ENCODE measurements around the gene CERS6.

The CERS6 gene

GRCh38 chr2:168734199-168734760 is 278.2 kb downstream of the CERS6 start:
- H3K27me3 ChIP-seq (replicated peaks; ENCODE audit: control insufficient read depth, insufficient read depth, low read length): no peaks in the 10 kb centered on the region
- DNase-seq (ENCODE audit: low read depth): no peak
- H3K9ac ChIP-seq (ENCODE audit: low read length): no peak overlapping the region
- no peaks in the 10 kb centered on the region for H3K4me1 ChIP-seq (ENCODE audit: control insufficient read depth, insufficient read depth, low read length)
- no peaks in the 10 kb centered on the region for H3K36me3 ChIP-seq (ENCODE audit: control insufficient read depth, insufficient read depth, low read length, severe bottlenecking)
- no peaks in the 10 kb centered on the region for H3K9me3 ChIP-seq (ENCODE audit: control insufficient read depth, low read length)
- no peak overlapping the region for H3K4me3 ChIP-seq (ENCODE audit: low read length)

GRCh38 chr2:168736649-168737445 is 280.8 kb downstream of the CERS6 start:
- no peaks in the 10 kb centered on the region for H3K4me1 ChIP-seq (ENCODE audit: control insufficient read depth, insufficient read depth, low read length)
- no peaks in the 10 kb centered on the region for H3K36me3 ChIP-seq (ENCODE audit: control insufficient read depth, insufficient read depth, low read length, severe bottlenecking)
- no peaks in the 10 kb centered on the region for H3K9me3 ChIP-seq (ENCODE audit: control insufficient read depth, low read length)
- no peaks in the 10 kb centered on the region for H3K27me3 ChIP-seq (replicated peaks; ENCODE audit: control insufficient read depth, insufficient read depth, low read length)
- H3K4me3 ChIP-seq (ENCODE audit: low read length): no peak overlapping the region
- no peak for DNase-seq (ENCODE audit: low read depth)
- no peak overlapping the region for H3K9ac ChIP-seq (ENCODE audit: low read length)

GRCh38 chr2:168738062-168738461 is 282.0 kb downstream of the CERS6 start:
- Histone ChIP-seq H3K4me1 (ENCODE audit: control insufficient read depth, insufficient read depth, low read length) (no peaks in the 10 kb centered on the region), H3K9ac (ENCODE audit: low read length) (no peak overlapping the region), H3K36me3 (ENCODE audit: control insufficient read depth, insufficient read depth, low read length, severe bottlenecking) (no peaks in the 10 kb centered on the region), H3K4me3 (ENCODE audit: low read length) (no peak overlapping the region), H3K27me3 (replicated peaks; ENCODE audit: control insufficient read depth, insufficient read depth, low read length) (no peaks in the 10 kb centered on the region), H3K9me3 (ENCODE audit: control insufficient read depth, low read length) (no peaks in the 10 kb centered on the region)
- DNase-seq (ENCODE audit: low read depth): no peak

GRCh38 chr2:168740360-168740759 is 284.3 kb downstream of the CERS6 start:
- Histone ChIP-seq H3K9ac (ENCODE audit: low read length) (no peak overlapping the region), H3K4me1 (ENCODE audit: control insufficient read depth, insufficient read depth, low read length) (no peaks in the 10 kb centered on the region), H3K36me3 (ENCODE audit: control insufficient read depth, insufficient read depth, low read length, severe bottlenecking) (no peaks in the 10 kb centered on the region), H3K27me3 (replicated peaks; ENCODE audit: control insufficient read depth, insufficient read depth, low read length) (no peaks in the 10 kb centered on the region), H3K4me3 (ENCODE audit: low read length) (no peak overlapping the region), H3K9me3 (ENCODE audit: control insufficient read depth, low read length) (no peaks in the 10 kb centered on the region)
- no peak for DNase-seq (ENCODE audit: low read depth)

GRCh38 chr2:168740788-168741187 is 284.7 kb downstream of the CERS6 start:
- H3K9ac ChIP-seq (ENCODE audit: low read length): no peak overlapping the region
- no peak overlapping the region for H3K4me3 ChIP-seq (ENCODE audit: low read length)
- no peaks in the 10 kb centered on the region for H3K9me3 ChIP-seq (ENCODE audit: control insufficient read depth, low read length)
- no peaks in the 10 kb centered on the region for H3K36me3 ChIP-seq (ENCODE audit: control insufficient read depth, insufficient read depth, low read length, severe bottlenecking)
- no peaks in the 10 kb centered on the region for H3K27me3 ChIP-seq (replicated peaks; ENCODE audit: control insufficient read depth, insufficient read depth, low read length)
- H3K4me1 ChIP-seq (ENCODE audit: control insufficient read depth, insufficient read depth, low read length): no peaks in the 10 kb centered on the region
- DNase-seq (ENCODE audit: low read depth): no peak

GRCh38 chr2:168742258-168742932 is 286.3 kb downstream of the CERS6 start:
- Histone ChIP-seq H3K27me3 (replicated peaks; ENCODE audit: control insufficient read depth, insufficient read depth, low read length) (no peaks in the 10 kb centered on the region), H3K36me3 (ENCODE audit: control insufficient read depth, insufficient read depth, low read length, severe bottlenecking) (no peaks in the 10 kb centered on the region), H3K4me1 (ENCODE audit: control insufficient read depth, insufficient read depth, low read length) (no peaks in the 10 kb centered on the region), H3K9me3 (ENCODE audit: control insufficient read depth, low read length) (no peaks in the 10 kb centered on the region), H3K4me3 (ENCODE audit: low read length) (no peak overlapping the region), H3K9ac (ENCODE audit: low read length) (no peak overlapping the region)
- DNase-seq (ENCODE audit: low read depth): no peak

- Histone ChIP-seq H3K9ac (ENCODE audit: low read length) (no peak overlapping the region), H3K36me3 (ENCODE audit: control insufficient read depth, insufficient read depth, low read length, severe bottlenecking) (no peaks in the 10 kb centered on the region), H3K9me3 (ENCODE audit: control insufficient read depth, low read length) (no peaks in the 10 kb centered on the region), H3K4me3 (ENCODE audit: low read length) (no peak overlapping the region), H3K27me3 (replicated peaks; ENCODE audit: control insufficient read depth, insufficient read depth, low read length) (no peaks in the 10 kb centered on the region), H3K4me1 (ENCODE audit: control insufficient read depth, insufficient read depth, low read length) (no peaks in the 10 kb centered on the region)
- DNase-seq (ENCODE audit: low read depth): no peak
Measured at GRCh38 chr2:168744844-168745243, 288.8 kb downstream of the CERS6 start.

GRCh38 chr2:168748461-168748860 is 292.4 kb downstream of the CERS6 start:
- H3K27me3 ChIP-seq (replicated peaks; ENCODE audit: control insufficient read depth, insufficient read depth, low read length): no peaks in the 10 kb centered on the region
- no peak overlapping the region for H3K9ac ChIP-seq (ENCODE audit: low read length)
- H3K36me3 ChIP-seq (ENCODE audit: control insufficient read depth, insufficient read depth, low read length, severe bottlenecking): no peaks in the 10 kb centered on the region
- DNase-seq (ENCODE audit: low read depth): no peak
- no peaks in the 10 kb centered on the region for H3K4me1 ChIP-seq (ENCODE audit: control insufficient read depth, insufficient read depth, low read length)
- H3K4me3 ChIP-seq (ENCODE audit: low read length): no peak overlapping the region
- H3K9me3 ChIP-seq (ENCODE audit: control insufficient read depth, low read length): no peaks in the 10 kb centered on the region

GRCh38 chr2:168749297-168749696 is 293.2 kb downstream of the CERS6 start:
- Histone ChIP-seq H3K4me3 (ENCODE audit: low read length) (no peak overlapping the region), H3K36me3 (ENCODE audit: control insufficient read depth, insufficient read depth, low read length, severe bottlenecking) (no peaks in the 10 kb centered on the region)

GRCh38 chr2:168751104-168751740 is 295.1 kb downstream of the CERS6 start:
- Histone ChIP-seq H3K9me3 (ENCODE audit: control insufficient read depth, low read length) (no peaks in the 10 kb centered on the region), H3K36me3 (ENCODE audit: control insufficient read depth, insufficient read depth, low read length, severe bottlenecking) (no peaks in the 10 kb centered on the region), H3K4me3 (ENCODE audit: low read length) (no peak overlapping the region), H3K27me3 (replicated peaks; ENCODE audit: control insufficient read depth, insufficient read depth, low read length) (no peaks in the 10 kb centered on the region), H3K4me1 (ENCODE audit: control insufficient read depth, insufficient read depth, low read length) (no peaks in the 10 kb centered on the region), H3K9ac (ENCODE audit: low read length) (no peak overlapping the region)
- DNase-seq (ENCODE audit: low read depth): no peak

More at GRCh38 chr2:168749297-168749696, 293.2 kb downstream of the CERS6 start:
- DNase-seq (ENCODE audit: low read depth): no peak
- Histone ChIP-seq H3K4me1 (ENCODE audit: control insufficient read depth, insufficient read depth, low read length) (no peaks in the 10 kb centered on the region), H3K27me3 (replicated peaks; ENCODE audit: control insufficient read depth, insufficient read depth, low read length) (no peaks in the 10 kb centered on the region), H3K9me3 (ENCODE audit: control insufficient read depth, low read length) (no peaks in the 10 kb centered on the region), H3K9ac (ENCODE audit: low read length) (no peak overlapping the region)

GRCh38 chr2:168752361-168752760 is 296.3 kb downstream of the CERS6 start:
- DNase-seq (ENCODE audit: low read depth): no peak
- H3K36me3 ChIP-seq (ENCODE audit: control insufficient read depth, insufficient read depth, low read length, severe bottlenecking): no peaks in the 10 kb centered on the region

More at GRCh38 chr2:168752361-168752760, 296.3 kb downstream of the CERS6 start:
- Histone ChIP-seq H3K4me3 (ENCODE audit: low read length) (no peak overlapping the region), H3K9ac (ENCODE audit: low read length) (no peak overlapping the region), H3K27me3 (replicated peaks; ENCODE audit: control insufficient read depth, insufficient read depth, low read length) (no peaks in the 10 kb centered on the region), H3K4me1 (ENCODE audit: control insufficient read depth, insufficient read depth, low read length) (no peaks in the 10 kb centered on the region), H3K9me3 (ENCODE audit: control insufficient read depth, low read length) (no peaks in the 10 kb centered on the region)

All from adipocyte (in vitro differentiated cells).